GM23338 (cell line): ENCODE data around the gene TLE3. TPM values are rescaled to one million over a fixed set of nuclear protein-coding genes. Genes with fewer than 3 reads are reported as not detected.
A peak's percentile ranks its signal among the peaks of the same experiment; 100 is the strongest.

Source experiments
- ATAC-seq: fragments of 200-7000 bp; cut with Tn5 transposase; 3 replicates; pipeline ENCODE4 v1.9.1; 2020
- DNase-seq: peaks from one replicate; pipeline ENCODE4 v3.0.0-alpha.2; 2015; ENCODE audit warnings: low spot score
- H2AFZ ChIP-seq: fragments of 200-600 bp; sonication (generic); 2 replicates; pipeline ENCODE4 v1.8.0; 2016; ENCODE audit warnings: antibody characterized with exemption, mild to moderate bottlenecking, moderate library complexity
- H3F3A ChIP-seq: fragments of 200-600 bp; sonication (generic); replicated peaks from 2 replicates; pipeline ENCODE4 v1.8.0; 2017; ENCODE audit warnings: antibody characterized with exemption, mixed run types, low read depth
- H3K27ac ChIP-seq: fragments of 200-600 bp; sonication (generic); 2 replicates; pipeline ENCODE4 v1.6.1; 2016; ENCODE audit warnings: low read depth
- H3K27me3 ChIP-seq: fragments of 200-600 bp; sonication (generic); 2 replicates; pipeline ENCODE4 v1.8.0; 2016; ENCODE audit warnings: mild to moderate bottlenecking, mixed run types, moderate library complexity; ENCODE audit not compliant: insufficient read depth
- H3K36me3 ChIP-seq: fragments of 200-600 bp; sonication (generic); 2 replicates; pipeline ENCODE4 v1.8.0; 2016; ENCODE audit warnings: mild to moderate bottlenecking; ENCODE audit not compliant: insufficient read depth
- H3K4me1 ChIP-seq: fragments of 200-600 bp; sonication (generic); 2 replicates; pipeline ENCODE4 v1.8.0; 2016; ENCODE audit warnings: mild to moderate bottlenecking, moderate library complexity; ENCODE audit not compliant: insufficient read depth
- H3K4me2 ChIP-seq: fragments of 200-600 bp; sonication (generic); 2 replicates; pipeline ENCODE4 v1.7.1; 2017; ENCODE audit warnings: mixed run types
- H3K4me3 ChIP-seq: fragments of 200-600 bp; sonication (generic); 2 replicates; pipeline ENCODE4 v1.6.1; 2016; ENCODE audit warnings: mixed run types
- H3K79me2 ChIP-seq: fragments of 200-600 bp; sonication (generic); replicated peaks from 2 replicates; pipeline ENCODE4 v1.8.0; 2017; ENCODE audit warnings: mild to moderate bottlenecking; ENCODE audit not compliant: insufficient read depth
- H3K9me2 ChIP-seq: fragments of 200-600 bp; sonication (generic); 2 replicates; pipeline ENCODE4 v1.8.0; 2017; ENCODE audit not compliant: insufficient read depth
- H4K20me1 ChIP-seq: fragments of 200-600 bp; sonication (generic); replicated peaks from 2 replicates; pipeline ENCODE4 v1.8.0; 2017; ENCODE audit warnings: mild to moderate bottlenecking; ENCODE audit not compliant: insufficient read depth
- H3K27ac Mint-ChIP-seq: 2 replicates; pipeline ENCODE4 v1.8.0; 2020; ENCODE audit warnings: inconsistent platforms, mild to moderate bottlenecking, moderate library complexity, mixed read lengths
- H3K27me3 Mint-ChIP-seq: 3 replicates; pipeline ENCODE4 v1.8.0; 2022; ENCODE audit warnings: low read depth, mild to moderate bottlenecking, moderate library complexity, mixed read lengths, inconsistent platforms; ENCODE audit not compliant: insufficient read depth, poor library complexity
- H3K36me3 Mint-ChIP-seq: 3 replicates; pipeline ENCODE4 v1.8.0; 2021; ENCODE audit warnings: low read depth, mild to moderate bottlenecking, inconsistent platforms, moderate library complexity, mixed read lengths
- H3K4me1 Mint-ChIP-seq: 3 replicates; pipeline ENCODE4 v1.8.0; 2020; ENCODE audit warnings: mild to moderate bottlenecking, inconsistent platforms, mixed read lengths
- H3K4me3 Mint-ChIP-seq: 3 replicates; pipeline ENCODE4 v1.8.0; 2021; ENCODE audit warnings: moderate library complexity, mild to moderate bottlenecking, inconsistent platforms, mixed read lengths
- H3K9me3 Mint-ChIP-seq: 3 replicates; pipeline ENCODE4 v1.8.0; 2020; ENCODE audit warnings: moderate library complexity, mild to moderate bottlenecking, inconsistent platforms, mixed read lengths
- CREB1 ChIP-seq: fragments of 250-450 bp; sonication (Bioruptor Pico); IDR thresholded peaks from 2 replicates; pipeline ENCODE4 v1.5.0; 2020; ENCODE audit warnings: low read depth, mild to moderate bottlenecking, moderate library complexity
- CTCF ChIP-seq, 2 experiments: fragments of 200-600 bp in 1 of 2; sonication (generic) in 1 of 2; conservative IDR thresholded peaks; 2 replicates each; pipeline versions ENCODE4 v1.5.1 to v1.6.1; 2016 to 2017; ENCODE audit warnings: antibody characterized with exemption in 2 of 2, low read depth in 2 of 2, mild to moderate bottlenecking in 2 of 2, moderate library complexity in 1 of 2
- ETS1 ChIP-seq: IDR thresholded peaks from 2 replicates; pipeline ENCODE4 v1.6.1; 2016; ENCODE audit warnings: antibody characterized with exemption
- EZH2phosphoT487 ChIP-seq: fragments of 200-600 bp; sonication (generic); IDR thresholded peaks from one replicate; pipeline ENCODE4 v1.8.1; 2018; ENCODE audit warnings: antibody characterized with exemption; ENCODE audit not compliant: unreplicated experiment
- NANOG ChIP-seq: IDR thresholded peaks from 2 replicates; pipeline ENCODE4 v1.6.1; 2016; ENCODE audit warnings: antibody characterized with exemption, borderline replicate concordance
- POLR2AphosphoS5 ChIP-seq: IDR thresholded peaks from 2 replicates; pipeline ENCODE4 v1.6.1; 2016; ENCODE audit warnings: antibody characterized with exemption, low read depth
- STAT1 ChIP-seq: IDR thresholded peaks from one replicate; pipeline ENCODE4 v1.6.1; 2016; ENCODE audit warnings: antibody characterized with exemption; ENCODE audit not compliant: unreplicated experiment
- ZNF114 ChIP-seq: fragments of 250-450 bp; sonication (Bioruptor Pico); IDR thresholded peaks from 2 replicates; pipeline ENCODE4 v1.5.0; 2020; ENCODE audit warnings: mild to moderate bottlenecking, moderate library complexity
- ZNF331 ChIP-seq: fragments of 250-450 bp; sonication (Bioruptor Pico); IDR thresholded peaks from 2 replicates; pipeline ENCODE4 v1.5.0; 2020; ENCODE audit warnings: low read depth, mild to moderate bottlenecking, moderate library complexity
- polyA plus RNA-seq: library from polyadenylated mRNA; unstranded; fragments of >200 nt; fragmentation: Nextera tagmentation; extraction: Ambion mirVana; gene quantifications from 2 replicates; pipeline ENCODE4 v1.2.1, GENCODE V29; 2016
- total RNA-seq: library from RNA; depleted of rRNA; stranded (reverse); fragments of >200 nt; shearing (Covaris generic); gene quantifications from 2 replicates; pipeline ENCODE4 v1.2.3, GENCODE V29; 2014

The TLE3 gene
- total and polyA plus RNA-seq, 2 experiments from 2014 or later: 10.4 to 79.5 TPM

- Mint-ChIP-seq H3K4me1 (peaks cover 67% of the 10 kb centered on the region), H3K27me3 (peaks cover 36% of the 10 kb centered on the region), H3K36me3 (peaks cover 53% of the 10 kb centered on the region), H3K4me3 (peak overlapping the region; percentile 67), H3K9me3 (peaks cover 3% of the 10 kb centered on the region; the same call in 1 of the 3 replicates), H3K27ac (0 out of 2 replicates have a peak overlapping the region, but pooled peaks have one; percentile 28)
- peak overlapping the region; percentile 2; the same call in 1 of the 2 replicates for H3K27ac ChIP-seq
- peaks cover 7% of the 10 kb centered on the region; the same call in 1 of the 2 replicates for H3F3A ChIP-seq
- peaks cover 66% of the 10 kb centered on the region for H3K79me2 ChIP-seq
- H3K4me1 ChIP-seq: peaks cover 67% of the 10 kb centered on the region
- H3K36me3 ChIP-seq: no peaks in the 10 kb centered on the region; the same call in 1 of the 2 replicates
- ATAC-seq (no peak), DNase-seq (no peak)
- H3K4me2 ChIP-seq: peak overlapping the region; percentile 92
- no peak for TF ChIP-seq POLR2AphosphoS5
- peak in 1 of 2 experiments; percentile 19; a peak in 2 of 4 replicates for TF ChIP-seq CTCF (conservative IDR thresholded peaks at IDR 0.05; ENCODE audit: low read depth in 2 of 2)
- peaks cover 42% of the 10 kb centered on the region for H4K20me1 ChIP-seq
- no peak overlapping the region for H2AFZ ChIP-seq
- H3K4me3 ChIP-seq: peak overlapping the region; percentile 85
- H3K27me3 ChIP-seq: peaks cover 36% of the 10 kb centered on the region
- H3K9me2 ChIP-seq: no peaks in the 10 kb centered on the region
Measured at GRCh38 chr15:70093070-70093469, 4.6 kb downstream of the TLE3 start.

GRCh38 chr15:70092464-70093027 is 5.2 kb downstream of the TLE3 start:
- H3K9me3 Mint-ChIP-seq: 0 out of 3 replicates have a peak, but pooled peaks cover under 1% of the 10 kb centered on the region
- Histone ChIP-seq H3K4me3 (peak overlapping the region; percentile 85), H3K27ac (no peak overlapping the region), H3K9me2 (no peaks in the 10 kb centered on the region), H3K79me2 (peaks cover 71% of the 10 kb centered on the region), H3K4me2 (peak overlapping the region; percentile 92), H3K36me3 (no peaks in the 10 kb centered on the region; the same call in 1 of the 2 replicates), H4K20me1 (peaks cover 43% of the 10 kb centered on the region), H3K4me1 (peaks cover 71% of the 10 kb centered on the region), H3F3A (peaks cover 7% of the 10 kb centered on the region; the same call in 1 of the 2 replicates), H3K27me3 (peaks cover 36% of the 10 kb centered on the region), H2AFZ (no peak overlapping the region)
- peak overlapping the region; percentile 67 for H3K4me3 Mint-ChIP-seq
- DNase-seq (no peak), ATAC-seq (no peak)
- H3K27me3 Mint-ChIP-seq: peaks cover 32% of the 10 kb centered on the region
- peaks cover 56% of the 10 kb centered on the region for H3K36me3 Mint-ChIP-seq
- peaks cover 72% of the 10 kb centered on the region for H3K4me1 Mint-ChIP-seq
- H3K27ac Mint-ChIP-seq: no peak overlapping the region
- no peak for TF ChIP-seq ETS1
- TF ChIP-seq EZH2phosphoT487: no peak
- TF ChIP-seq NANOG: no peak
- no peak for TF ChIP-seq ZNF331
- no peak for TF ChIP-seq POLR2AphosphoS5
- no peak for TF ChIP-seq STAT1
- no peak for TF ChIP-seq ZNF114
- TF ChIP-seq CREB1 (CRISPR knock-in tag): no peak
